ENCODE results near the gene PPP2R5C. TPM values are rescaled to one million over a fixed set of nuclear protein-coding genes. Genes with fewer than 3 reads are reported as not detected.

The PPP2R5C gene
- total RNA-seq, 1 experiment from 2014 or later, result 93.0 TPM

GRCh38 chr14:101959277-101959676 lies 197.8 kb downstream of the PPP2R5C start:
- H2BK15ac ChIP-seq (ENCODE audit: low read depth, low read length), result no peak overlapping the region
- DNase-seq, result no peak
- Mint-ChIP-seq H3K4me1 (peaks cover 11 to 16% of the 10 kb centered on the region in 2 experiments), H3K4me3 (no peak overlapping the region), H3K9me3 (no peaks in the 10 kb centered on the region; a peak in 1 of 5 replicates), H3K27me3 (ENCODE audit: low read depth) (peaks cover 43% of the 10 kb centered on the region), H3K36me3 (ENCODE audit: insufficient read depth in 1 of 3, low read depth in 3 of 3) (no peaks in the 10 kb centered on the region), H3K27ac (no peak overlapping the region)
- H3K4me2 ChIP-seq (ENCODE audit: insufficient read depth, insufficient read length, low read length), result no peak overlapping the region
- no peak overlapping the region for H3K4ac ChIP-seq (ENCODE audit: low read depth, low read length)
- H3K14ac ChIP-seq (ENCODE audit: insufficient read depth, low read length), result no peak overlapping the region
- H2BK120ac ChIP-seq (ENCODE audit: low read depth, low read length, poor library complexity, severe bottlenecking), result no peak overlapping the region
- peaks cover 6% of the 10 kb centered on the region for H3K23me2 ChIP-seq (ENCODE audit: insufficient read length, low read depth, low read length, poor library complexity, severe bottlenecking)
- H2AFZ ChIP-seq (ENCODE audit: low read length), result no peak overlapping the region
- H3K9ac ChIP-seq (ENCODE audit: extremely low read depth, insufficient read length, low read length), result no peak overlapping the region
- H2BK5ac ChIP-seq (ENCODE audit: insufficient read length, low read length), result no peak overlapping the region
- no peaks in the 10 kb centered on the region for H4K20me1 ChIP-seq (ENCODE audit: control insufficient read depth, insufficient read depth, insufficient read length)
- no peak overlapping the region for H3K18ac ChIP-seq (ENCODE audit: insufficient read length, low read depth, low read length)
- no CpG with 5 or more reads among the region's 2 CpGs for WGBS (ENCODE audit: extremely low coverage, insufficient read length, low lambda C conversion rate)
- H4K8ac ChIP-seq (replicated peaks; ENCODE audit: insufficient read length, low read depth, low read length), result no peak overlapping the region
- H3K79me2 ChIP-seq (ENCODE audit: insufficient read depth, low read length), result no peaks in the 10 kb centered on the region
- H4K5ac ChIP-seq (ENCODE audit: insufficient read length, low read depth, low read length), result no peak overlapping the region
- no peaks in the 10 kb centered on the region for H3K9me3 ChIP-seq (ENCODE audit: control insufficient read depth, low read depth, low read length)
- H3K56ac ChIP-seq (ENCODE audit: insufficient read length, low read depth, low read length), result no peak overlapping the region
- no peak overlapping the region for H3K23ac ChIP-seq (ENCODE audit: insufficient read length, low read depth, low read length)
- H2BK12ac ChIP-seq (ENCODE audit: insufficient read length, low read depth, low read length), result no peak overlapping the region
- no peak overlapping the region for H4K91ac ChIP-seq (ENCODE audit: insufficient read length, low read depth, low read length)
- H2BK20ac ChIP-seq (ENCODE audit: low read depth, low read length, poor library complexity, severe bottlenecking), result no peak overlapping the region
- no peaks in the 10 kb centered on the region for H3K79me1 ChIP-seq (ENCODE audit: insufficient read depth, low read depth, low read length, poor library complexity, severe bottlenecking)
- H3T11ph ChIP-seq (ENCODE audit: low read length), result no peak overlapping the region
- no peak for TF ChIP-seq CTCF (conservative IDR thresholded peaks at IDR 0.05)
- no peaks in the 10 kb centered on the region for H3K4me1 ChIP-seq (ENCODE audit: insufficient read depth, low read length)
- H2AK5ac ChIP-seq (ENCODE audit: insufficient read length, low read length), result no peak overlapping the region
- H3K27ac ChIP-seq (ENCODE audit: insufficient read length, low read depth, low read length), result no peak overlapping the region
- peaks cover 4% of the 10 kb centered on the region; the same call in 1 of the 2 replicates for H3K27me3 ChIP-seq (ENCODE audit: insufficient read depth, low read length)
